NCI-H2107 (cell line): ENCODE data around the gene SOST.
"Not testable (repeated sequence)": the region's sequence is repeated elsewhere in the genome, so short reads cannot be mapped to it uniquely, and the experiment has no call there.

Experiments used
- DNase-seq: peaks from one replicate; lab custom pipeline; 2025; lab: John Stamatoyannopoulos, UW

SOST gene

GRCh38 chr17:43758497-43759174 is at the start of gene SOST:
SOST (minus strand) TSS chr17:43758791; CDS start chr17:43758741, 50 bp downstream.
- no peak for DNase-seq

- no peak for DNase-seq
These were observed 49.5 kb upstream of the SOST start for GRCh38 chr17:43808076-43808475.

GRCh38 chr17:43805117-43805516 is 46.5 kb upstream of the SOST start:
- DNase-seq, result no peak

- DNase-seq, result no peak
These were observed 45.2 kb upstream of the SOST start for GRCh38 chr17:43803758-43804157.

GRCh38 chr17:43801844-43802243 is 43.3 kb upstream of the SOST start:
- DNase-seq, result no peak

GRCh38 chr17:43800736-43801135 is 42.1 kb upstream of the SOST start:
- no peak for DNase-seq

- DNase-seq, result no peak
These were observed 40.5 kb upstream of the SOST start for GRCh38 chr17:43799047-43799446.

- DNase-seq, result not testable (repeated sequence)
These were observed 39.4 kb upstream of the SOST start for GRCh38 chr17:43798024-43798423.

- not testable (repeated sequence) for DNase-seq
These were observed 34.1 kb upstream of the SOST start for GRCh38 chr17:43792668-43793067.

- no peak for DNase-seq
These were observed 33.0 kb upstream of the SOST start for GRCh38 chr17:43791589-43791988.

GRCh38 chr17:43790311-43790940 is 31.8 kb upstream of the SOST start:
- no peak for DNase-seq

- no peak for DNase-seq
These were observed 30.9 kb upstream of the SOST start for GRCh38 chr17:43789482-43789881.

- DNase-seq, result no peak
These were observed 29.9 kb upstream of the SOST start for GRCh38 chr17:43788540-43788939.

GRCh38 chr17:43787728-43788127 is 29.1 kb upstream of the SOST start:
- no peak for DNase-seq

GRCh38 chr17:43784628-43785101 is 26.1 kb upstream of the SOST start:
- DNase-seq, result no peak

- no peak for DNase-seq
These were observed 25.5 kb upstream of the SOST start for GRCh38 chr17:43784068-43784467.

- no peak for DNase-seq
These were observed 24.5 kb upstream of the SOST start for GRCh38 chr17:43782913-43783680.

- no peak for DNase-seq
These were observed 21.5 kb upstream of the SOST start, which contains the start of gene CFAP97D1 for GRCh38 chr17:43780135-43780534. CFAP97D1 (plus strand) TSS chr17:43780435; CDS start chr17:43780463, 28 bp downstream.

- no peak for DNase-seq
These were observed 20.8 kb upstream of the SOST start for GRCh38 chr17:43779145-43780125.

GRCh38 chr17:43778337-43779144 is 19.9 kb upstream of the SOST start, which contains the start of gene DUSP3:
DUSP3 (minus strand) TSS chr17:43778977; CDS start chr17:43778924, 53 bp downstream.
- DNase-seq, result peak; percentile 41
